ENCODE measurements around the gene C1QL2. TPM values are rescaled to one million over a fixed set of nuclear protein-coding genes. Genes with fewer than 3 reads are reported as not detected.

C1QL2 gene
- total RNA-seq, 1 experiment from 2014 or later: 1.5 TPM

DNA sequence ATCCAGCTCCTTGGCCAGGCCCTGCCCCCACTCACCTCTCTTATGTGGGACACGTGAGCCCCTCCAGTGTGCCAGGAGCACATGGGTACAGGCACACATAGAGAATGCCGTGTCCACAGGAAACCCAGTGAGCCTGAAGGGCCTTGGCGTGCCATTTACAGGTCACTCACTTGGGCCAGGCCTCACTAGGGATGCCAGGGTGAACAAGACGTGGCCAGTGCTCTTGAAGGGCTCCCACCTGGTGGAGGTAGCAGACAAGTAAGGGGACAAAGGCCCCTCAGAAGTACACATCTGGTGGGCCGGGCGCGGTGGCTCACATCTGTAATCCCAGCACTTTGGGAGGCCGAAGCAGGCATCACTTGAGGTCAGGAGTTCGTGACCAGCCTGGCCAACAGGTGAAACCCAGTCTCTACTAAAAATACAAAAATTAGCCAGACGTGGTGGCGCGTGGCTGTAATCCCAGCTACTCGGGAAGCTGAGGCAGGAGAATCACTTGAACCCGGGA, 15.1 kb upstream of the C1QL2 start:
- DNase-seq (ENCODE audit: low spot score): no peak
- Histone ChIP-seq H3K27me3 (replicated peaks; ENCODE audit: insufficient read depth, low read depth, low read length, poor library complexity) (no peaks in the 10 kb centered on the region), H3K27ac (ENCODE audit: low read depth, low read length, poor library complexity, severe bottlenecking) (no peak overlapping the region), H3K36me3 (ENCODE audit: insufficient read depth, low read length, poor library complexity, severe bottlenecking) (no peaks in the 10 kb centered on the region), H3K9me3 (ENCODE audit: low read depth, low read length, poor library complexity, severe bottlenecking) (no peaks in the 10 kb centered on the region), H3K4me3 (ENCODE audit: low read depth, low read length, poor library complexity, severe bottlenecking) (no peak overlapping the region), H3K4me1 (ENCODE audit: insufficient read depth, low read length, poor library complexity, severe bottlenecking) (no peaks in the 10 kb centered on the region)
- intact Hi-C loops (cut with micrococcal nuclease; ENCODE audit: unreplicated experiment): loop anchor here (5.0 kb wide), 1 partner anchor 161 kb away; no protein-coding TSS in a partner anchor
- BruUV-seq (replicated peaks): no TSS peak
- TF ChIP-seq EZH2 (IDR thresholded peaks at IDR 0.05; ENCODE audit: borderline replicate concordance, low read depth, low read length, poor library complexity, severe bottlenecking): no peak
- TF ChIP-seq, protein P1, sequence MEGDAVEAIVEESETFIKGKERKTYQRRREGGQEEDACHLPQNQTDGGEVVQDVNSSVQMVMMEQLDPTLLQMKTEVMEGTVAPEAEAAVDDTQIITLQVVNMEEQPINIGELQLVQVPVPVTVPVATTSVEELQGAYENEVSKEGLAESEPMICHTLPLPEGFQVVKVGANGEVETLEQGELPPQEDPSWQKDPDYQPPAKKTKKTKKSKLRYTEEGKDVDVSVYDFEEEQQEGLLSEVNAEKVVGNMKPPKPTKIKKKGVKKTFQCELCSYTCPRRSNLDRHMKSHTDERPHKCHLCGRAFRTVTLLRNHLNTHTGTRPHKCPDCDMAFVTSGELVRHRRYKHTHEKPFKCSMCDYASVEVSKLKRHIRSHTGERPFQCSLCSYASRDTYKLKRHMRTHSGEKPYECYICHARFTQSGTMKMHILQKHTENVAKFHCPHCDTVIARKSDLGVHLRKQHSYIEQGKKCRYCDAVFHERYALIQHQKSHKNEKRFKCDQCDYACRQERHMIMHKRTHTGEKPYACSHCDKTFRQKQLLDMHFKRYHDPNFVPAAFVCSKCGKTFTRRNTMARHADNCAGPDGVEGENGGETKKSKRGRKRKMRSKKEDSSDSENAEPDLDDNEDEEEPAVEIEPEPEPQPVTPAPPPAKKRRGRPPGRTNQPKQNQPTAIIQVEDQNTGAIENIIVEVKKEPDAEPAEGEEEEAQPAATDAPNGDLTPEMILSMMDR (conservative IDR thresholded peaks at IDR 0.05; ENCODE audit: low read depth, low read length): no peak
- ChIA-PET POLR2A (ENCODE audit: low non-redundant PET) (no interaction called here), CTCF (interaction anchor here (0.5 kb wide), 1 partner anchor 52 kb away, joined by 3 read pairs; no protein-coding TSS in a partner anchor)

DNA sequence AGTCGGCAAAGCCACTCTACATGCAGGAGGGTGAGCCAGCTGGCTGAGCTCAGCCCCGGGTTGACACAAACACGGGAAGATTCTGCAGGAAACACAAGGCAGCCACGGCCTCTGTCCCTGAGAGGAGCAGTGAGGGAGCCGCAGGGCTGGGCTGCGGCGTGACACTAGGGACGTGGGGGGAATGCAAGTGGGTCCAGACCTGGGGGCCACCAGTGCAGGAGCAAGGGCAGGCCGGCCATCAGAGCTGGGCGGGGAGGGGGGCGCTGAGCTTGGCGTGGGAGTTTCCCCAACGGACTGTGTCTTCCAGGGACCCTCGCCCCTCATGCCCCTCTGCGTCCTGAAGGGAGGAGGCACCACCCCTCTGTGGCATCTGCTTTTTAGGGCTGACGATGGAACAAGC, 12.0 kb upstream of the C1QL2 start:
- no TSS peak for BruUV-seq (replicated peaks)
- no peak overlapping the region for H3K4me3 ChIP-seq (ENCODE audit: low read depth, low read length, poor library complexity, severe bottlenecking)
- CTCF ChIA-PET: no interaction called here
- no peaks in the 10 kb centered on the region for H3K4me1 ChIP-seq (ENCODE audit: insufficient read depth, low read length, poor library complexity, severe bottlenecking)
- POLR2A ChIA-PET (ENCODE audit: low non-redundant PET): no interaction called here
- intact Hi-C loops (cut with micrococcal nuclease; ENCODE audit: unreplicated experiment): loop anchor here (5.0 kb wide), 1 partner anchor 158 kb away; no protein-coding TSS in a partner anchor
- no peaks in the 10 kb centered on the region for H3K36me3 ChIP-seq (ENCODE audit: insufficient read depth, low read length, poor library complexity, severe bottlenecking)
- H3K9me3 ChIP-seq (ENCODE audit: low read depth, low read length, poor library complexity, severe bottlenecking): no peaks in the 10 kb centered on the region
- no peak for DNase-seq (ENCODE audit: low spot score)
- H3K27me3 ChIP-seq (replicated peaks; ENCODE audit: insufficient read depth, low read depth, low read length, poor library complexity): no peaks in the 10 kb centered on the region
- no peak overlapping the region for H3K27ac ChIP-seq (ENCODE audit: low read depth, low read length, poor library complexity, severe bottlenecking)
- no peak for TF ChIP-seq EZH2 (IDR thresholded peaks at IDR 0.05; ENCODE audit: borderline replicate concordance, low read depth, low read length, poor library complexity, severe bottlenecking)
- TF ChIP-seq, protein P1 (conservative IDR thresholded peaks at IDR 0.05; ENCODE audit: low read depth, low read length): no peak

DNA sequence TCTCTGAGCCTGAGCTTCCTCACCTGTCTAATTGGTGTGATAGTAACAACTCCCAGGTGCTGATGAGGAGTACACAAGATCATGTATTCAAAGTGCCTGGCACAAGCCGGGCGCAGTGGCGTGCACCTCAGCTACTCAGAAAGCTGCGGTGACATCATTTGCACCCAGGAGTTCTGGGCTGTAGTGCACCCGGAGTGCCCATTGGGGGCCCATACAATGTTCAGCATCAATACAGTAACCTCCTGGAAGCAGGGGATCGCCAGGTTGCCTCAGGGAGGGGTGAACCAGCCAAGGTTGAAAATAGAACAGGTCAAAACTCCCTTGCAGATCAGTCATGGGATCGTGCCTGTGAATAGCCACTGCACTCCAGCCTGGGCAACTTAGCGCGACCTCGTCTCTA, 11.2 kb upstream of the C1QL2 start:
- DNase-seq (ENCODE audit: low spot score): no peak
- no peak for TF ChIP-seq EZH2 (IDR thresholded peaks at IDR 0.05; ENCODE audit: borderline replicate concordance, low read depth, low read length, poor library complexity, severe bottlenecking)
- TF ChIP-seq, protein P1 (conservative IDR thresholded peaks at IDR 0.05; ENCODE audit: low read depth, low read length): no peak
- no peaks in the 10 kb centered on the region for H3K9me3 ChIP-seq (ENCODE audit: low read depth, low read length, poor library complexity, severe bottlenecking)
- no peaks in the 10 kb centered on the region for H3K4me1 ChIP-seq (ENCODE audit: insufficient read depth, low read length, poor library complexity, severe bottlenecking)
- no peak overlapping the region for H3K27ac ChIP-seq (ENCODE audit: low read depth, low read length, poor library complexity, severe bottlenecking)
- intact Hi-C loops (cut with micrococcal nuclease; ENCODE audit: unreplicated experiment): loop anchor here (5.0 kb wide), 1 partner anchor 157 kb away; no protein-coding TSS in a partner anchor
- no peak overlapping the region for H3K4me3 ChIP-seq (ENCODE audit: low read depth, low read length, poor library complexity, severe bottlenecking)
- no peaks in the 10 kb centered on the region for H3K27me3 ChIP-seq (replicated peaks; ENCODE audit: insufficient read depth, low read depth, low read length, poor library complexity)
- ChIA-PET POLR2A (ENCODE audit: low non-redundant PET) (no interaction called here), CTCF (no interaction called here)
- BruUV-seq (replicated peaks): no TSS peak
- H3K36me3 ChIP-seq (ENCODE audit: insufficient read depth, low read length, poor library complexity, severe bottlenecking): no peaks in the 10 kb centered on the region

Measured in A673 (cell line).